HCT116 (cell line): Measurements from ENCODE around the gene CDV3. TPM values are rescaled to one million over a fixed set of nuclear protein-coding genes. Genes with fewer than 3 reads are reported as not detected.

ENCODE experiments used
- ATAC-seq: fragments of 200-7000 bp; cut with Tn5 transposase; 2 replicates; pipeline ENCODE4 v1.9.1; 2020; ENCODE audit warnings: mild to moderate bottlenecking, moderate library complexity
- BruUV-seq: library from RNA; stranded (reverse); fragments of 400-500 nt; replicated peaks from 2 replicates; lab custom pipeline; 2021; lab: Mats Ljungman, UMichigan
- CTCF ChIA-PET: fragments of 300-600 bp; sonication (Branson Sonifier 250); formaldehyde crosslinking; loops from one replicate; lab custom pipeline; 2021; ENCODE audit warnings: antibody characterized with exemption; lab: Charles Lee
- POLR2A ChIA-PET: fragments of 300-600, 350-600 bp; sonication (Branson Sonifier 250); formaldehyde crosslinking; loops from one replicate; lab custom pipeline; 2021; ENCODE audit warnings: antibody characterized with exemption; lab: Charles Lee
- RAD21 ChIA-PET, 2 experiments: fragments of 300-600 bp; sonication (Branson Sonifier 250); formaldehyde crosslinking; loops; one replicate each; lab custom pipeline; 2023; ENCODE audit warnings: low total read pairs in 2 of 2; ENCODE audit not compliant: uncharacterized antibody in 2 of 2, unreplicated experiment in 2 of 2, low non-redundant PET in 1 of 2; lab: Charles Lee
- DNase-seq: peaks from one replicate; pipeline ENCODE4 v3.0.0-alpha.2; 2010; ENCODE audit warnings: low read depth, low spot score
- H2AFZ ChIP-seq: fragments of 200-600 bp; shearing (Covaris generic), sonication (generic); 2 replicates; pipeline ENCODE4 v1.6.1; 2017; ENCODE audit warnings: low read depth, mixed run types, mixed read lengths, antibody characterized with exemption, low read length; ENCODE audit not compliant: poor library complexity, severe bottlenecking
- H3K27ac ChIP-seq: 2 replicates; pipeline ENCODE4 v1.5.1; 2012; ENCODE audit warnings: low read depth, low read length
- H3K27me3 ChIP-seq: fragments of 200-600 bp; sonication (generic); 2 replicates; pipeline ENCODE4 v1.6.1; 2016; ENCODE audit warnings: mixed run types, low read length, mixed read lengths; ENCODE audit not compliant: insufficient read depth
- H3K36me3 ChIP-seq, 2 experiments: fragments of 200-500 bp in 1 of 2; fragments of 200-600 bp in 1 of 2; sonication (Bioruptor generic) in 1 of 2; sonication (generic) in 1 of 2; 2 replicates each; pipeline versions ENCODE4 v1.5.1 to v1.6.1; 2014 to 2016; ENCODE audit warnings: low read length in 2 of 2, inconsistent platforms in 1 of 2, mixed read lengths in 1 of 2, mixed run types in 1 of 2; ENCODE audit not compliant: insufficient read depth in 2 of 2, control insufficient read depth in 1 of 2
- H3K4me1 ChIP-seq, 2 experiments: fragments of 200-600 bp in 1 of 2; sonication (generic) in 1 of 2; 2 replicates each; pipeline versions ENCODE4 v1.5.1 to v1.6.1; 2012 to 2017; ENCODE audit warnings: low read length in 2 of 2, inconsistent platforms in 1 of 2, mild to moderate bottlenecking in 1 of 2, mixed read lengths in 1 of 2, mixed run types in 1 of 2, moderate library complexity in 1 of 2; ENCODE audit not compliant: insufficient read depth in 2 of 2, control insufficient read depth in 1 of 2
- H3K4me2 ChIP-seq: fragments of 200-600 bp; sonication (generic); 2 replicates; pipeline ENCODE4 v1.6.1; 2017; ENCODE audit warnings: mixed run types, low read length, mixed read lengths
- H3K4me3 ChIP-seq, 2 experiments: fragments of 200-600 bp in 1 of 2; sonication (generic) in 1 of 2; replicated peaks in 1 of 2; 2 replicates each; pipeline ENCODE4 v1.5.1; 2011 to 2016; ENCODE audit warnings: low read length in 2 of 2, control low read depth in 1 of 2, low read depth in 1 of 2, mild to moderate bottlenecking in 1 of 2, mixed read lengths in 1 of 2, mixed run types in 1 of 2
- H3K79me2 ChIP-seq: fragments of 200-600 bp; sonication (generic); 2 replicates; pipeline ENCODE4 v1.6.1; 2017; ENCODE audit warnings: mild to moderate bottlenecking, mixed run types, low read length, moderate library complexity, mixed read lengths; ENCODE audit not compliant: insufficient read depth
- H3K9ac ChIP-seq: fragments of 200-600 bp; sonication (generic); 2 replicates; pipeline ENCODE4 v1.6.1; 2016; ENCODE audit warnings: low read length, mixed read lengths
- H3K9me2 ChIP-seq: fragments of 200-600 bp; sonication (generic), shearing (Covaris generic); 2 replicates; pipeline ENCODE4 v1.6.1; 2017; ENCODE audit warnings: mixed run types, mild to moderate bottlenecking, moderate library complexity; ENCODE audit not compliant: insufficient read depth
- H3K9me3 ChIP-seq, 2 experiments: fragments of 200-500 bp in 1 of 2; fragments of 200-600 bp in 1 of 2; sonication (Bioruptor generic) in 1 of 2; sonication (generic) in 1 of 2; 2 replicates each; pipeline ENCODE4 v1.6.1; 2014 to 2017; ENCODE audit warnings: low read length in 2 of 2, mixed read lengths in 2 of 2, inconsistent platforms in 1 of 2, low read depth in 1 of 2, mild to moderate bottlenecking in 1 of 2, mixed run types in 1 of 2, moderate library complexity in 1 of 2; ENCODE audit not compliant: control insufficient read depth in 1 of 2, insufficient read depth in 1 of 2
- H4K20me1 ChIP-seq: fragments of 200-600 bp; sonication (generic), shearing (Covaris generic); 2 replicates; pipeline ENCODE4 v1.6.1; 2017; ENCODE audit warnings: mixed run types, mild to moderate bottlenecking, moderate library complexity; ENCODE audit not compliant: insufficient read depth
- CBX3 ChIP-seq: IDR thresholded peaks from 2 replicates; pipeline ENCODE4 v1.6.1; 2012; ENCODE audit warnings: low read depth
- CEBPB ChIP-seq: IDR thresholded peaks from 2 replicates; pipeline ENCODE4 v1.6.1; 2012; ENCODE audit warnings: low read depth
- ELF1 ChIP-seq: IDR thresholded peaks from 2 replicates; pipeline ENCODE4 v1.6.1; 2012; ENCODE audit warnings: low read depth, borderline replicate concordance
- EZH2 ChIP-seq: fragments of 200-600 bp; sonication (generic); IDR thresholded peaks from 2 replicates; pipeline ENCODE4 v1.6.1; 2017; ENCODE audit warnings: antibody characterized with exemption, mixed run types
- FOSL1 ChIP-seq: IDR thresholded peaks from 2 replicates; pipeline ENCODE4 v1.6.1; 2012; ENCODE audit warnings: low read depth
- JUND ChIP-seq: IDR thresholded peaks from 2 replicates; pipeline ENCODE4 v1.6.1; 2012
- MAX ChIP-seq: IDR thresholded peaks from 2 replicates; pipeline ENCODE4 v1.6.1; 2012
- RAD21 ChIP-seq: IDR thresholded peaks from 2 replicates; pipeline ENCODE4 v1.6.1; 2012; ENCODE audit warnings: low read depth, mild to moderate bottlenecking
- SRF ChIP-seq: IDR thresholded peaks from 2 replicates; pipeline ENCODE4 v1.6.1; 2012; ENCODE audit warnings: low read depth
- ZNF274 ChIP-seq: fragments of 200-500 bp; sonication (Bioruptor generic); IDR thresholded peaks from 2 replicates; pipeline ENCODE4 v1.6.1; 2014; ENCODE audit warnings: mild to moderate bottlenecking, low read depth, low read length, inconsistent platforms
- intact Hi-C: fragments of 100-400 bp; cut with micrococcal nuclease; formaldehyde crosslinking; loops from 2 replicates; pipeline ENCODE4 v1.10.0; 2022
- total RNA-seq: library from RNA; stranded (reverse); gene quantifications from one replicate; pipeline ENCODE4 v1.2.1, GENCODE V29; 2021; ENCODE audit not compliant: unreplicated experiment
- TF ChIP-seq, protein P1 (sequence below), 3 experiments: fragments of 200-600 bp in 1 of 3; sonication (generic) in 1 of 3; IDR thresholded peaks in 2 of 3; conservative IDR thresholded peaks in 1 of 3; 2 replicates each; pipeline ENCODE4 v1.5.1; 2012 to 2017; ENCODE audit warnings: low read depth in 2 of 3, low read length in 2 of 3, antibody characterized with exemption in 1 of 3, borderline replicate concordance in 1 of 3, control low read depth in 1 of 3, mild to moderate bottlenecking in 1 of 3, mixed read lengths in 1 of 3, mixed run types in 1 of 3, moderate library complexity in 1 of 3; ENCODE audit not compliant: insufficient read depth in 1 of 3
- TF ChIP-seq, protein P2 (sequence below): IDR thresholded peaks from 2 replicates; pipeline ENCODE4 v1.6.1; 2011; ENCODE audit warnings: mild to moderate bottlenecking, low read length, moderate library complexity; ENCODE audit not compliant: insufficient replicate concordance; ENCODE audit errors: extremely low read depth
- TF ChIP-seq, protein P3 (sequence below): IDR thresholded peaks from 2 replicates; pipeline ENCODE4 v1.6.1; 2012

The CDV3 gene
- total RNA-seq, 1 experiment from 2014 or later: 153 TPM

GRCh38 chr3:133592843-133593242, 19.4 kb downstream of the CDV3 start:
- Histone ChIP-seq H3K9me2 (no peaks in the 10 kb centered on the region), H3K4me1 (peaks cover 6 to 21% of the 10 kb centered on the region in 2 experiments; a peak in 3 of 4 replicates), H3K27me3 (no peaks in the 10 kb centered on the region), H3K4me3 (no peak overlapping the region), H3K9me3 (no peaks in the 10 kb centered on the region), H2AFZ (no peak overlapping the region), H4K20me1 (peaks cover 9% of the 10 kb centered on the region; the same call in 1 of the 2 replicates), H3K36me3 (peaks cover 3 to 19% of the 10 kb centered on the region in 2 experiments; a peak in 3 of 4 replicates), H3K9ac (no peak overlapping the region), H3K4me2 (no peak overlapping the region), H3K79me2 (peaks cover 4% of the 10 kb centered on the region; the same call in 1 of the 2 replicates), H3K27ac (no peak overlapping the region)
- ChIA-PET CTCF (no interaction called here), POLR2A (no interaction called here), RAD21 (no interaction called here)
- no peak for ATAC-seq
- no TSS peak for BruUV-seq
- no peak for DNase-seq
- TF ChIP-seq, protein P1, sequence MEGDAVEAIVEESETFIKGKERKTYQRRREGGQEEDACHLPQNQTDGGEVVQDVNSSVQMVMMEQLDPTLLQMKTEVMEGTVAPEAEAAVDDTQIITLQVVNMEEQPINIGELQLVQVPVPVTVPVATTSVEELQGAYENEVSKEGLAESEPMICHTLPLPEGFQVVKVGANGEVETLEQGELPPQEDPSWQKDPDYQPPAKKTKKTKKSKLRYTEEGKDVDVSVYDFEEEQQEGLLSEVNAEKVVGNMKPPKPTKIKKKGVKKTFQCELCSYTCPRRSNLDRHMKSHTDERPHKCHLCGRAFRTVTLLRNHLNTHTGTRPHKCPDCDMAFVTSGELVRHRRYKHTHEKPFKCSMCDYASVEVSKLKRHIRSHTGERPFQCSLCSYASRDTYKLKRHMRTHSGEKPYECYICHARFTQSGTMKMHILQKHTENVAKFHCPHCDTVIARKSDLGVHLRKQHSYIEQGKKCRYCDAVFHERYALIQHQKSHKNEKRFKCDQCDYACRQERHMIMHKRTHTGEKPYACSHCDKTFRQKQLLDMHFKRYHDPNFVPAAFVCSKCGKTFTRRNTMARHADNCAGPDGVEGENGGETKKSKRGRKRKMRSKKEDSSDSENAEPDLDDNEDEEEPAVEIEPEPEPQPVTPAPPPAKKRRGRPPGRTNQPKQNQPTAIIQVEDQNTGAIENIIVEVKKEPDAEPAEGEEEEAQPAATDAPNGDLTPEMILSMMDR (IDR thresholded peaks at IDR 0.05 in 2 of 3, conservative IDR thresholded peaks at IDR 0.05 in 1 of 3; ENCODE audit: borderline replicate concordance in 1 of 3, insufficient read depth in 1 of 3, low read depth in 2 of 3, low read length in 2 of 3): no peak
- intact Hi-C loops: no loop called here

DNA sequence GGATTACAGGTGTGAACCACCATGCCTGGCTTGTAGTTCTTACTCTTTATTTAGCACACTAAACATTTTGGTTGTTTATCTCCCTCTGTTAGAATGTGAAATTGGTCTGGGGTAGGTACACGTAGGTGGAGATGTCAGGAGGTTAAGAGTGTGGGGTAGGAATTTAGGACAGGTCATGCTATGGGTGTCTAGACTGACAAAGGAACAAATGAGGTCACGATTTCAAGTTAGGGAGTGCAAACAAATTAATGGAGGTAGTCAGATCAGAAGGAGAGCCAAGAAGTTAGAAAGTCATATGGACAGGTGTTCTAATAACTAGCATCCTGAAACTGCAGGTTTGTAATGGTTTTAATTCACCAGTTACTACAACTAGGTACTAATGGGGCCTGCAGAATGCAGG, 19.8 kb downstream of the CDV3 start:
- no peak overlapping the region for H3K4me2 ChIP-seq
- RAD21 ChIA-PET: no interaction called here
- CTCF ChIA-PET: no interaction called here
- no peaks in the 10 kb centered on the region for H3K9me3 ChIP-seq
- POLR2A ChIA-PET: no interaction called here
- H3K36me3 ChIP-seq: peaks cover 0 to 15% of the 10 kb centered on the region in 2 experiments; a peak in 2 of 4 replicates
- H3K9me2 ChIP-seq: no peaks in the 10 kb centered on the region
- peaks cover 4% of the 10 kb centered on the region; the same call in 1 of the 2 replicates for H3K79me2 ChIP-seq
- peaks cover 8% of the 10 kb centered on the region; the same call in 1 of the 2 replicates for H4K20me1 ChIP-seq
- H3K4me3 ChIP-seq: no peak overlapping the region
- intact Hi-C loops: no loop called here
- no peak overlapping the region for H3K27ac ChIP-seq
- H2AFZ ChIP-seq: no peak overlapping the region
- no peaks in the 10 kb centered on the region for H3K27me3 ChIP-seq
- no TSS peak for BruUV-seq
- H3K9ac ChIP-seq: no peak overlapping the region
- H3K4me1 ChIP-seq: peaks cover 6 to 21% of the 10 kb centered on the region in 2 experiments; a peak in 3 of 4 replicates
- DNase-seq (no peak), ATAC-seq (no peak)
- TF ChIP-seq ELF1 (no peak), CEBPB (no peak), EZH2 (no peak), SRF (no peak), FOSL1 (no peak), CBX3 (no peak), ZNF274 (no peak), MAX (no peak), JUND (no peak), RAD21 (no peak)
- TF ChIP-seq, protein P1 (IDR thresholded peaks at IDR 0.05 in 2 of 3, conservative IDR thresholded peaks at IDR 0.05 in 1 of 3; ENCODE audit: borderline replicate concordance in 1 of 3, insufficient read depth in 1 of 3, low read depth in 2 of 3, low read length in 2 of 3): no peak
- TF ChIP-seq, protein P2, sequence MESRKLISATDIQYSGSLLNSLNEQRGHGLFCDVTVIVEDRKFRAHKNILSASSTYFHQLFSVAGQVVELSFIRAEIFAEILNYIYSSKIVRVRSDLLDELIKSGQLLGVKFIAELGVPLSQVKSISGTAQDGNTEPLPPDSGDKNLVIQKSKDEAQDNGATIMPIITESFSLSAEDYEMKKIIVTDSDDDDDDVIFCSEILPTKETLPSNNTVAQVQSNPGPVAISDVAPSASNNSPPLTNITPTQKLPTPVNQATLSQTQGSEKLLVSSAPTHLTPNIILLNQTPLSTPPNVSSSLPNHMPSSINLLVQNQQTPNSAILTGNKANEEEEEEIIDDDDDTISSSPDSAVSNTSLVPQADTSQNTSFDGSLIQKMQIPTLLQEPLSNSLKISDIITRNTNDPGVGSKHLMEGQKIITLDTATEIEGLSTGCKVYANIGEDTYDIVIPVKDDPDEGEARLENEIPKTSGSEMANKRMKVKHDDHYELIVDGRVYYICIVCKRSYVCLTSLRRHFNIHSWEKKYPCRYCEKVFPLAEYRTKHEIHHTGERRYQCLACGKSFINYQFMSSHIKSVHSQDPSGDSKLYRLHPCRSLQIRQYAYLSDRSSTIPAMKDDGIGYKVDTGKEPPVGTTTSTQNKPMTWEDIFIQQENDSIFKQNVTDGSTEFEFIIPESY: no peak
- TF ChIP-seq, protein P3, sequence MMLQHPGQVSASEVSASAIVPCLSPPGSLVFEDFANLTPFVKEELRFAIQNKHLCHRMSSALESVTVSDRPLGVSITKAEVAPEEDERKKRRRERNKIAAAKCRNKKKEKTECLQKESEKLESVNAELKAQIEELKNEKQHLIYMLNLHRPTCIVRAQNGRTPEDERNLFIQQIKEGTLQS: no peak
